ENCODE data around the gene CDC42EP3. TPM values are rescaled to one million over a fixed set of nuclear protein-coding genes. Genes with fewer than 3 reads are reported as not detected.

CDC42EP3 gene
- total and polyA plus RNA-seq, 9 donors, result 12.0 to 82.7 (median 27.6) TPM

GRCh38 chr2:37645362-37645761, 26.1 kb downstream of the CDC42EP3 start:
- intact Hi-C loops (cut with DNase I), result no loop called here
- no peak for DNase-seq
- 70 to 89% (median 80%) methylated on average over 6 of the region's 6 CpGs for WGBS, 3 donors
- no peaks in the 10 kb centered on the region for H3K27me3 ChIP-seq
- no peak overlapping the region for H3K27ac ChIP-seq
- TF ChIP-seq CTCF (IDR thresholded peaks at IDR 0.05), result no peak
- no peak for TF ChIP-seq POLR2A (IDR thresholded peaks at IDR 0.05)
- TF ChIP-seq EP300 (IDR thresholded peaks at IDR 0.05), result no peak
- no peaks in the 10 kb centered on the region for H3K36me3 ChIP-seq
- no peaks in the 10 kb centered on the region for H3K9me3 ChIP-seq
- no peak overlapping the region for H3K4me3 ChIP-seq
- H3K4me1 ChIP-seq (ENCODE audit: insufficient read depth), result no peaks in the 10 kb centered on the region

GRCh38 chr2:37644191-37644590, 27.3 kb downstream of the CDC42EP3 start:
- Histone ChIP-seq H3K4me3 (no peak overlapping the region), H3K27me3 (no peaks in the 10 kb centered on the region), H3K36me3 (no peaks in the 10 kb centered on the region), H3K4me1 (ENCODE audit: insufficient read depth) (no peaks in the 10 kb centered on the region), H3K9me3 (no peaks in the 10 kb centered on the region), H3K27ac (no peak overlapping the region)
- 88 to 95% (median 92%) methylated on average over 5 of the region's 5 CpGs for WGBS, 3 donors
- no peak for DNase-seq
- intact Hi-C loops (cut with DNase I), result no loop called here
- no peak for TF ChIP-seq CTCF (IDR thresholded peaks at IDR 0.05)
- no peak for TF ChIP-seq EP300 (IDR thresholded peaks at IDR 0.05)
- TF ChIP-seq POLR2A (IDR thresholded peaks at IDR 0.05), result no peak

GRCh38 chr2:37643730-37644078, 27.7 kb downstream of the CDC42EP3 start:
- no peaks in the 10 kb centered on the region for H3K9me3 ChIP-seq
- TF ChIP-seq POLR2A (IDR thresholded peaks at IDR 0.05) (no peak), EP300 (IDR thresholded peaks at IDR 0.05) (no peak), CTCF (IDR thresholded peaks at IDR 0.05) (no peak)
- H3K4me1 ChIP-seq (ENCODE audit: insufficient read depth), result no peaks in the 10 kb centered on the region
- no peaks in the 10 kb centered on the region for H3K36me3 ChIP-seq
- H3K4me3 ChIP-seq, result no peak overlapping the region
- intact Hi-C loops (cut with DNase I), result no loop called here
- WGBS, 3 donors, result 96 to 99% (median 97%) methylated on average over 5 of the region's 5 CpGs
- no peaks in the 10 kb centered on the region for H3K27me3 ChIP-seq
- no peak overlapping the region for H3K27ac ChIP-seq
- no peak for DNase-seq

- intact Hi-C loops (cut with DNase I), result no loop called here
- no peaks in the 10 kb centered on the region for H3K36me3 ChIP-seq
- WGBS, 3 donors, result 90 to 97% (median 90%) methylated on average over 6 of the region's 6 CpGs
- H3K4me3 ChIP-seq, result no peak overlapping the region
- no peak for DNase-seq
- H3K27me3 ChIP-seq, result no peaks in the 10 kb centered on the region
- H3K4me1 ChIP-seq (ENCODE audit: insufficient read depth), result no peaks in the 10 kb centered on the region
- TF ChIP-seq POLR2A (IDR thresholded peaks at IDR 0.05) (no peak), EP300 (IDR thresholded peaks at IDR 0.05) (no peak), CTCF (IDR thresholded peaks at IDR 0.05) (no peak)
- no peak overlapping the region for H3K27ac ChIP-seq
- H3K9me3 ChIP-seq, result no peaks in the 10 kb centered on the region
Observed at GRCh38 chr2:37642907-37643729, 28.3 kb downstream of the CDC42EP3 start.
